Measurements from ENCODE around the gene CFAP97D2.

The CFAP97D2 gene

DNA sequence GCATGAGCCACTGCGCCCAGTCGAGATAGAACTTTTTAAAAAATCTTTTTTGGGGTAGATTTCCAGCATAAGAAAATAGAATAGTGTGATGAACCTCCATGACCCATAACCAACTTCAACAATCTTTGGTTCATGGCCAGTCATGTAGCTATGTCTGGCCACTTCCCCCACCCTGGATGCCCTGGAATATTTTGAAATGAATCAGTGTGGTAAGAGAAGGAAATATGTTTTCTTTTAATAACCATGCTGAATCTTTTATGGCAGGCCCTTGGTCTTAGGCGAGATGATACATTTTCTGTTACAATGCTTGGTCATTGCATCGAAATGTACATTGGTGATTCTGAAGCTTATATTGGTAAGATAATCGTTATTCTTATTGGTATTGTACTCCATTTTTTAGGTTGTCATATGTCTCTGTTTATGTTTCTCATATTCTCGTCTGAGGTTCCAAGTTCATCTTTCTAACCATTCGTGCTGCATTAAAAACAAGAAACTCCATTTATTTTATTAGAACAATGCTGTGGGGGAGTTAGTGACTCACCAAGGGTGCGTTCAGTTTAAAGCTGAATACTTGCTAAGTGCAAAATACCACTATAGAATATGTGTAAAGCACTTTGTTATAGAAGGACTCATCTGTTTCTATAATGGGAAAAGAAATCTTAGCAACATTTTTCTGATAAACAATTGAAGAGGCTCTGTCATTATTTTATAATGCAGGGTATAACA, 86.0 kb downstream of the CFAP97D2 start:
- H3K4me3 ChIP-seq (ENCODE audit: low read depth, low read length): no peak overlapping the region

GRCh38 chr13:114266241-114266640, 87.2 kb downstream of the CFAP97D2 start:
- H3K4me3 ChIP-seq (ENCODE audit: low read depth, low read length): no peak overlapping the region

GRCh38 chr13:114268344-114269280, 89.6 kb downstream of the CFAP97D2 start:
- H3K4me3 ChIP-seq (ENCODE audit: low read depth, low read length): no peak overlapping the region

DNA sequence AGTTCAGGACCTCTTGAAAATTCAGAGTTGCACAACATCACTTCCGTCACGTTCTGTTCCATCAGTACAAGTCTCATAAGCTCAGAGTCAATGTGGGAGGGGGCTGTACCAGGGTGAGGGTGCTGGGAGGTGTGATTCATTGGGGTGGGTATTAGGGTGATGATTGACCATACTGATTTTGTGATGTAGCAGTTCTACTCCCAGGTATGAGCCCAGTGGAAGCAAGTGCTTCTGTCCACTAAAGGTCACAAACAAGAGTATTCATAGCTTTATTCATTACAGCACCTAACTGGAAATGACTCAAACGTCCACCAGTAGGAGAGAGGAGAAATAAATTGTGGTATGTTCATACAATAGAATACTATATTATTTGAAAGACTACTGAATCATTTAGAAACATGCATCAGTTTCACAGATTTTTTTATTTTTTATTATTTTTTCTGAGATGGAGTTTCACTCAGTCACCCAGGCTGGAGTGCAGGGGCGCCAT, 90.3 kb downstream of the CFAP97D2 start:
- no peak overlapping the region for H3K4me3 ChIP-seq (ENCODE audit: low read depth, low read length)
